ENCODE results near the gene KCNK17.

Gene KCNK17

DNA sequence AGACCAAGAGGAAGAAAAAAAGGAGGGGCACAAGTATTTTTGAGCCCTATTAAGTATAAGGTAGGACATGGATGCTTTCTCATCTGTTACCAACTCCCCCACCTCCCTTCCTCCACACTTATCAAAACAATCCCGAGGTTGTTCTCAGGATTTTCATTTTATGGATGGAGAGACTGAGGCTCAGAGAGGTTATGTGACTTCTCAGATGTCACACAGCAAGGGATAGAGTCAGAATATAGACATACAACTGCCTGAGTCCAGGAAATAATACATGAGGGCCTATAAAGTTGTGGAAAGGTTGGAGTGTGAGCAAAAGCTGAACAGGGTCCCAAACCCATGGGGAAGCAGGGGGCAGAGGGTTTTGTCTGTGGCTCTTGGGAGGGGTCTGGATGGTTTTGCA lies 19.3 kb downstream of the KCNK17 start:
- Histone ChIP-seq H3K4me3 (ENCODE audit: low read length in 2 of 2) (no peak overlapping the region), H2AFZ (ENCODE audit: low read length) (no peak overlapping the region), H2BK120ac (ENCODE audit: low read depth, low read length) (no peak overlapping the region), H3K9ac (ENCODE audit: low read depth, low read length, poor library complexity) (no peak overlapping the region), H3K4me2 (ENCODE audit: insufficient read depth, low read length, poor library complexity, severe bottlenecking) (no peak overlapping the region), H3K14ac (ENCODE audit: low read length) (no peak overlapping the region), H3K79me1 (ENCODE audit: low read depth, low read length) (no peaks in the 10 kb centered on the region), H3K4ac (ENCODE audit: low read length) (no peak overlapping the region), H3K9me3 (replicated peaks in 1 of 2; ENCODE audit: control insufficient read depth in 2 of 2, insufficient read depth in 1 of 2, low read depth in 1 of 2, low read length in 2 of 2) (no peaks in the 10 kb centered on the region), H4K91ac (ENCODE audit: low read depth, low read length, poor library complexity) (no peak overlapping the region), H3K36me3 (replicated peaks in 1 of 2; ENCODE audit: control insufficient read depth in 2 of 2, insufficient read depth in 2 of 2, low read length in 2 of 2) (no peaks in the 10 kb centered on the region), H2BK12ac (ENCODE audit: low read length) (no peak overlapping the region), H3K27ac (replicated peaks; ENCODE audit: low read length) (no peak overlapping the region), H4K8ac (ENCODE audit: low read depth, low read length) (no peak overlapping the region), H2BK5ac (ENCODE audit: low read length) (no peak overlapping the region), H3K18ac (ENCODE audit: low read length) (no peak overlapping the region), H3K4me1 (ENCODE audit: control insufficient read depth in 2 of 2, insufficient read depth in 1 of 2, low read depth in 1 of 2, low read length in 2 of 2) (peaks cover 3 to 18% of the 10 kb centered on the region in 2 donors), H3K23ac (ENCODE audit: low read depth, low read length, poor library complexity) (no peak overlapping the region), H2AK5ac (ENCODE audit: low read depth, low read length) (no peak overlapping the region), H3K27me3 (ENCODE audit: control insufficient read depth in 3 of 3, insufficient read depth in 3 of 3, low read depth in 1 of 3, low read length in 3 of 3) (peaks cover 0 to 20% (median 2%) of the 10 kb centered on the region in 3 experiments), H2BK15ac (ENCODE audit: low read length) (no peak overlapping the region)
- DNase-seq (ENCODE audit: low spot score), result no peak
- WGBS, 2 donors (ENCODE audit: extremely low coverage in 2 of 2, insufficient read length in 2 of 2, insufficient replicate concordance in 1 of 2), result no CpG with 5 or more reads among the region's 1 CpG

DNA sequence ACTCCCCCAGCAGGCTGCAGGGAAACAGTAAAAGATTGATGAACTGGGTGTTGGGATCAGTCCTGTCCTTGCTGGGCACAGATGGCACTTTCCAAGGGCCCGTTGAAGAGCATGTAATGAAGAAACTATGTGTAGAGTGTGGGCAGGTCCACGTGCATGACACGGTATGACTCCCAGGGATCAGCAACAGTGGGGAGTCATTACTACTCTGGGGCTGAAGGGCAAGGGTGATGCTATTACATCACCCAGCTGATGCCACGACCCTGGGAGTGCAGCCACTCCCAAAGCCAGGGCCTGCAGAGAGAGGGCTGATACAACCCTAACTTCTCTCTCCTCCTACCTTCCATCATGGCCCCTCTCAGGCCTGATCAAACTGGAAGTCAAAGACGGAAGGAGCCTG lies 20.1 kb downstream of the KCNK17 start:
- H2BK120ac ChIP-seq (ENCODE audit: low read depth, low read length), result no peak overlapping the region
- peaks cover 0 to 20% (median 2%) of the 10 kb centered on the region in 3 experiments for H3K27me3 ChIP-seq (ENCODE audit: control insufficient read depth in 3 of 3, insufficient read depth in 3 of 3, low read depth in 1 of 3, low read length in 3 of 3)
- H3K9me3 ChIP-seq (replicated peaks in 1 of 2; ENCODE audit: control insufficient read depth in 2 of 2, insufficient read depth in 1 of 2, low read depth in 1 of 2, low read length in 2 of 2), result no peaks in the 10 kb centered on the region
- no peak overlapping the region for H3K4ac ChIP-seq (ENCODE audit: low read length)
- WGBS, 2 donors (ENCODE audit: extremely low coverage in 2 of 2, insufficient read length in 2 of 2, insufficient replicate concordance in 1 of 2), result no CpG with 5 or more reads among the region's 5 CpGs
- no peak overlapping the region for H4K8ac ChIP-seq (ENCODE audit: low read depth, low read length)
- no peak overlapping the region for H3K4me2 ChIP-seq (ENCODE audit: insufficient read depth, low read length, poor library complexity, severe bottlenecking)
- no peak for DNase-seq (ENCODE audit: low spot score)
- no peak overlapping the region for H3K27ac ChIP-seq (replicated peaks; ENCODE audit: low read length)
- H2BK15ac ChIP-seq (ENCODE audit: low read length), result no peak overlapping the region
- peak overlapping the region; percentile 25 for H3K18ac ChIP-seq (ENCODE audit: low read length)
- H3K4me3 ChIP-seq (ENCODE audit: low read length in 2 of 2), result no peak overlapping the region
- H2AFZ ChIP-seq (ENCODE audit: low read length), result no peak overlapping the region
- H2AK5ac ChIP-seq (ENCODE audit: low read depth, low read length), result no peak overlapping the region
- H2BK5ac ChIP-seq (ENCODE audit: low read length), result no peak overlapping the region
- no peak overlapping the region for H3K14ac ChIP-seq (ENCODE audit: low read length)
- H3K23ac ChIP-seq (ENCODE audit: low read depth, low read length, poor library complexity), result no peak overlapping the region
- no peak overlapping the region for H4K91ac ChIP-seq (ENCODE audit: low read depth, low read length, poor library complexity)
- no peak overlapping the region for H2BK12ac ChIP-seq (ENCODE audit: low read length)
- no peak overlapping the region for H3K9ac ChIP-seq (ENCODE audit: low read depth, low read length, poor library complexity)
- H3K79me1 ChIP-seq (ENCODE audit: low read depth, low read length), result no peaks in the 10 kb centered on the region
- peaks cover 3 to 18% of the 10 kb centered on the region in 2 donors for H3K4me1 ChIP-seq (ENCODE audit: control insufficient read depth in 2 of 2, insufficient read depth in 1 of 2, low read depth in 1 of 2, low read length in 2 of 2)
- H3K36me3 ChIP-seq (replicated peaks in 1 of 2; ENCODE audit: control insufficient read depth in 2 of 2, insufficient read depth in 2 of 2, low read length in 2 of 2), result no peaks in the 10 kb centered on the region

DNA sequence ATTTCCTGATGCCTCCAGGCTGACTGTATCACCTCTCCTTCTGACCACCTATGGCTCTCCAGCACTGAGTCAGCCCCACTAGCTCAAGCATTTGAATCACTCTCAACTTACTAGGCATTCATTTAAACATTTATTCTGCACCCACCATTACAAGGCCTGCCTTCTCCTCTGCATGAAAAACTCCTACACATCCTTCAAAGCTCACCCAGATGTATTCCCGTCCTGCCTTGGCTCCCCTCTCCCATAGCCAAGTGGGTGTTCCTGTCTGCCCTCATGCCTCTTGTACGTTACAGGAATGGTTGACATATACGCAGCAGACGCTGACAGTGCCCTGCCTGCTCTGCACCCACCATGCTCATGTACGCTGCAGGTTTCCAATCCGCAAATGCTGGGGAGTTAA lies 21.6 kb downstream of the KCNK17 start:
- no peak overlapping the region for H2BK12ac ChIP-seq (ENCODE audit: low read length)
- H3K9ac ChIP-seq (ENCODE audit: low read depth, low read length, poor library complexity), result no peak overlapping the region
- H3K4me1 ChIP-seq (ENCODE audit: control insufficient read depth in 2 of 2, insufficient read depth in 1 of 2, low read depth in 1 of 2, low read length in 2 of 2), result peaks cover 3 to 17% of the 10 kb centered on the region in 2 donors
- no peak overlapping the region for H2AK5ac ChIP-seq (ENCODE audit: low read depth, low read length)
- no peak overlapping the region for H4K91ac ChIP-seq (ENCODE audit: low read depth, low read length, poor library complexity)
- no peaks in the 10 kb centered on the region for H3K9me3 ChIP-seq (replicated peaks in 1 of 2; ENCODE audit: control insufficient read depth in 2 of 2, insufficient read depth in 1 of 2, low read depth in 1 of 2, low read length in 2 of 2)
- DNase-seq (ENCODE audit: low spot score), result no peak
- no CpG with 5 or more reads among the region's 6 CpGs for WGBS, 2 donors (ENCODE audit: extremely low coverage in 2 of 2, insufficient read length in 2 of 2, insufficient replicate concordance in 1 of 2)
- no peak overlapping the region for H3K14ac ChIP-seq (ENCODE audit: low read length)
- H4K8ac ChIP-seq (ENCODE audit: low read depth, low read length), result no peak overlapping the region
- no peak overlapping the region for H3K4ac ChIP-seq (ENCODE audit: low read length)
- no peak overlapping the region for H3K4me3 ChIP-seq (ENCODE audit: low read length in 2 of 2)
- H3K27ac ChIP-seq (replicated peaks; ENCODE audit: low read length), result no peak overlapping the region
- no peak overlapping the region for H2AFZ ChIP-seq (ENCODE audit: low read length)
- H3K79me1 ChIP-seq (ENCODE audit: low read depth, low read length), result no peaks in the 10 kb centered on the region
- no peaks in the 10 kb centered on the region for H3K36me3 ChIP-seq (replicated peaks in 1 of 2; ENCODE audit: control insufficient read depth in 2 of 2, insufficient read depth in 2 of 2, low read length in 2 of 2)
- H3K23ac ChIP-seq (ENCODE audit: low read depth, low read length, poor library complexity), result no peak overlapping the region
- no peak overlapping the region for H2BK15ac ChIP-seq (ENCODE audit: low read length)
- no peak overlapping the region for H2BK120ac ChIP-seq (ENCODE audit: low read depth, low read length)
- no peak overlapping the region for H3K4me2 ChIP-seq (ENCODE audit: insufficient read depth, low read length, poor library complexity, severe bottlenecking)
- no peak overlapping the region for H3K18ac ChIP-seq (ENCODE audit: low read length)
- H2BK5ac ChIP-seq (ENCODE audit: low read length), result no peak overlapping the region
- H3K27me3 ChIP-seq (ENCODE audit: control insufficient read depth in 3 of 3, insufficient read depth in 3 of 3, low read depth in 1 of 3, low read length in 3 of 3), result peaks cover 0 to 16% (median 2%) of the 10 kb centered on the region in 3 experiments

DNA sequence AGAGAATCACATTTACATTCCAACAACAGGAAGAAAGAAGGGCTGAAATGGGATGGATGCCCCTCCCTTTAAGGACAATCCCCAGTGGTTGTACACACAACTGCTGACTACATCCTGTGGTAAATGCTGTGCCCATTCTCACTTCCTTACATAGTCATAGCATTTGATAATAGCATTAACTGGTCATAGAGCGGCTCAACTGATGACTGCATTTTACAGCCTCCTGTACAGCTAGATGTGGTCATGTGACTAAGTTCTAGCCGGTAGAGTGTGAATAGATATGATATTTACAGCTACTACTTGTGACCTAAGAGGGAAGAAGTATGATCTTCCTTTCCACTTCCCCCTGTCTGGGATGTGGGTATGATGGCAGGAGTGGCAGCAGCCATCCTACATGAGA lies 24.7 kb downstream of the KCNK17 start:
- Histone ChIP-seq H3K4ac (ENCODE audit: low read length) (no peak overlapping the region), H3K36me3 (replicated peaks in 1 of 2; ENCODE audit: control insufficient read depth in 2 of 2, insufficient read depth in 2 of 2, low read length in 2 of 2) (no peaks in the 10 kb centered on the region), H2BK5ac (ENCODE audit: low read length) (no peak overlapping the region), H4K91ac (ENCODE audit: low read depth, low read length, poor library complexity) (no peak overlapping the region), H3K9ac (ENCODE audit: low read depth, low read length, poor library complexity) (no peak overlapping the region), H2BK15ac (ENCODE audit: low read length) (no peak overlapping the region), H3K18ac (ENCODE audit: low read length) (no peak overlapping the region), H3K14ac (ENCODE audit: low read length) (no peak overlapping the region), H2BK120ac (ENCODE audit: low read depth, low read length) (no peak overlapping the region), H2AFZ (ENCODE audit: low read length) (no peak overlapping the region), H2BK12ac (ENCODE audit: low read length) (no peak overlapping the region), H3K27ac (replicated peaks; ENCODE audit: low read length) (no peak overlapping the region), H3K27me3 (ENCODE audit: control insufficient read depth in 3 of 3, insufficient read depth in 3 of 3, low read depth in 1 of 3, low read length in 3 of 3) (peaks cover 0 to 15% (median 2%) of the 10 kb centered on the region in 3 experiments), H4K8ac (ENCODE audit: low read depth, low read length) (no peak overlapping the region), H3K4me1 (ENCODE audit: control insufficient read depth in 2 of 2, insufficient read depth in 1 of 2, low read depth in 1 of 2, low read length in 2 of 2) (peaks cover 3 to 7% of the 10 kb centered on the region in 2 donors), H3K9me3 (replicated peaks in 1 of 2; ENCODE audit: control insufficient read depth in 2 of 2, insufficient read depth in 1 of 2, low read depth in 1 of 2, low read length in 2 of 2) (no peaks in the 10 kb centered on the region), H3K79me1 (ENCODE audit: low read depth, low read length) (no peaks in the 10 kb centered on the region), H3K4me3 (ENCODE audit: low read length in 2 of 2) (no peak overlapping the region), H3K4me2 (ENCODE audit: insufficient read depth, low read length, poor library complexity, severe bottlenecking) (no peak overlapping the region), H3K23ac (ENCODE audit: low read depth, low read length, poor library complexity) (no peak overlapping the region), H2AK5ac (ENCODE audit: low read depth, low read length) (no peak overlapping the region)
- no peak for DNase-seq (ENCODE audit: low spot score)
- no CpG with 5 or more reads among the region's 2 CpGs for WGBS, 2 donors (ENCODE audit: extremely low coverage in 2 of 2, insufficient read length in 2 of 2, insufficient replicate concordance in 1 of 2)

Data from neuronal stem cell (in vitro differentiated cells).